GM19372 (cell line): ENCODE data around the gene GNAI2.
"Not testable (repeated sequence)": the region's sequence is repeated elsewhere in the genome, so short reads cannot be mapped to it uniquely, and the experiment has no call there.

Experiments
- ATAC-seq: cut with Tn5 transposase; IDR thresholded peaks from one replicate; pipeline ENCODE4 v1.9.1; 2021; ENCODE audit warnings: mild to moderate bottlenecking, low read depth, moderate library complexity; ENCODE audit not compliant: unreplicated experiment

Gene GNAI2

GRCh38 chr3:50242381-50242770 is 6.4 kb downstream of the GNAI2 start:
- ATAC-seq: no peak

GRCh38 chr3:50242851-50243542 is 7.0 kb downstream of the GNAI2 start:
- no peak for ATAC-seq

DNA sequence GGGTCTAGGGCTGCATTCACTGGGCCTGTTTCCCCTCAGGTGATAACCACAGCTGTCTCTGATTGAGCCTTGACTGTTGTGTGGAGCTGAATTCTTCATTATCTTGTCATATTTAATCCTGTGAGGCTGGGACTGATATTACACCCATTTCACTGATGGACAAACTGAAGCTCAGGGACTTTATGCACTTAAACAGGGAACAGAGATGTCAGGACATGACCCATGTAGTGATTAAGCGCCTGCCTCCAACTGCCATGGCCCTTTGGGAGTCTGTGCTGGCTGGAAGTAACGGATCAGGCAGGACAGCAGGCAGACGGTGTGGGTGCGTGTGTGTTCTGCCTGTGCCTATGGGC is 7.5 kb downstream of the GNAI2 start:
- no peak for ATAC-seq

DNA sequence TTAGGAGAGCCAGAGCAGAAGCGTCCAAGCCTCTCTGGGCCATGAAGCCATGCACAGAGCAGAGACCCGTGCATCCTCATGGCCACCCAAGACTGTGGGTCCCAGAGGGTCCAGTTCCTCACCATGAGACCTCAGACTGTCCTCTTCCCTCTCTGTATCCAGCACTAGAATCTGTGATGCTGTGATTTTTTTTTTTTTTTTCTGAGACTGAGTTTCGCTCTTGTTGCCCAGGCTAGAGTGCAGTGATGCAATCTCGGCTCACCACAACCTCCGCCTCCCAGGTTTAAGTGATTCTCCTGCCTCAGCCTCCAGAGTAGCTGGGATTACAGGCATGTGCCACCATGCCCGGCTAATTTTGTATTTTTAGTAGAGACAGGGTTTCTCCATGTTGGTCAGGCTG is 8.8 kb downstream of the GNAI2 start:
- ATAC-seq: not testable (repeated sequence)

GRCh38 chr3:50245251-50245745 is 9.3 kb downstream of the GNAI2 start:
- ATAC-seq: no peak

DNA sequence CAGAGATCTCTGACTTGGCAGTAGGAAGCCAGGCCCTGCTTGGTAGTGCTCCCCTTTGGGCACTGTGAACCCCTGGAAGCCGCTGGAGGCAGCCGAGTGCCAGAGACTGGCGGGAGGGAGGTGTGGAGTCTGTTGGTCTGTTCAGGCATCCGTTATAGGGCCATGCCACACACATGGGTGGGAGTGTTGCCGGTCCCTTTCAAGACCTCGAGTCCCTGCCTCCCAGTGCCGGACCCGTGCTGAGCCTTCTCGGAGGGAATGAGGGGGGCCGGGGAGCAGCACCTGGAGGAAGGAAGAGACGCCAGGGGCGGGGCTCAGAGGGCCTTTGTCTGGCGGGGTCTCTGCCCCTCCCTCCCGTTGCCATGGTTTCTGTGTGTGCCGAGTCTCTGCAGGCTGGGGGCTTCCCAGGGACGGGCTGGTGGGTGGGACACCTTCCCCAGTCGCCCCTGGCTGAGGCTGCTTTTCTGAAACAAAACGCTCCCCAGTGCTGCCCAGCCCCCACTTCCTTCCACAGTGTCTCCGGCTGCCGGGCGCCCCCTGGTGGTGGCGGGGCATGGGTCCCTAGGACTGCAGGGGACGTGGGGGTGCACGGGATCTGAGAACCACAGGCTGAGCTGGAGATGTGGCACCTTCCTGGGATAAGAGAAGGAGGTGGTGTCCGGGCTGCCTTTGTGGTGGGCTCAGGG is 10.0 kb downstream of the GNAI2 start:
- peak; percentile 73 for ATAC-seq

DNA sequence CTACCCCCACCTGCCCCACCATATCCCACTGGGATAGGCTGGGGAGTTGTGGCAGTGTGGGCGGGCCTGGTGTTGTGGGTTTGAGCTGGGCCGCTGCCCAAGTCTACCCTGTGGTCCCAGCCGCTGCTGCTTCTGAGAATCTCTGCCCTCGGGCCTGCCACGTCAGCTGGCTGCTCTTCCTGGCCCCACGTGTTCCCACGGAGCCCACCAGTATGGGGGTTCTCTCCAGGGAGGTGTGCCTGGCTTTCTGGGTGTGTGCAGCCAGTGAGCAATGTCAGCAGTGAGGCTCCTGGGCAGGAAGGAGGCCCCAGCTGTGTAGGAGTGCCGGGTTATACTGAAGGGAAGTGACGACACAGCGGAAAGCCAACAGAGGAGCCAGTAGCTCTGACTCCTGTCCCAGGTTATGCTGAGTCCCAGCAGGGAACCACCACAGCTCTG is 10.5 kb downstream of the GNAI2 start:
- ATAC-seq: peak; percentile 65

- ATAC-seq: no peak
These were observed 12.4 kb downstream of the GNAI2 start for GRCh38 chr3:50248387-50248786.

DNA sequence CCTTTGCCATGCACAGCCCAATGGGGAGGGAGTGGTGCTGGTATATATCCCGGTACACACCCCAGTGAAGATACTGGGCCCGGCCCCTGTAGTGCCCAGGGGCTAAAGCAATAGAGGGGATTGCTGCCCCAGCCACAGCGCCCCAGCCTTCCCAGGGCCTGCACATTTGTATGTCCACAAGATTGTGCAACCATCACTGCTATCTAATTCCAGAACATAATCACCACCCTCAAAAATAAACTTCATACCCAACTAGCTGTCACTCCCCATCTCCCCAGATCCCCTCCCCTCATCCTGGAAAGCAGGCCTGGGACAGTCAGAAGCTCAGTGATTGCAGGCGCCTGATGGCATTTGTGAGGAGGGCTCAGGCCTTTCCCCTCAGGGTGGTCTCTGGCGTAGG is 13.5 kb downstream of the GNAI2 start:
- no peak for ATAC-seq

DNA sequence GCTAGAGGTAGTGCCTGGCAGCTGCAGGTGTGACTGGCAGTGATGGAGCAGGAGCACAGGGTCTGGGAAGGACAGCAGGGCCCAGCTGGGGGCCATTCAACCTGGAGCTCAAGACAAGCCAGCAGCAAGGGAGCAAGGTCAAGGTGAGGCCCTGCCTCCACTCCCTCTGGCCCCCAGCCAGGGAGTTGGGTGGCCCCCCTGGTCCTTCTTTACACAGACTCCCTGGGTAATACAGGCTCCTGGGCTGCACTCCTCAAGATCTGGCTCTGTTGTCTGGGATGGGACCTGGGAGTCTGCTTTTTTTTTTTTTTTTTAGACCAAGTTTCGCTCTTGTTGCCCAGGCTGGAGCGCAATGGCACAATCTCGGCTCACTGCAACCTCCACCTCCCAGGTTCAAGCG is 14.5 kb downstream of the GNAI2 start:
- ATAC-seq: no peak

- no peak for ATAC-seq
These were observed 15.2 kb downstream of the GNAI2 start for GRCh38 chr3:50251220-50251619.

DNA sequence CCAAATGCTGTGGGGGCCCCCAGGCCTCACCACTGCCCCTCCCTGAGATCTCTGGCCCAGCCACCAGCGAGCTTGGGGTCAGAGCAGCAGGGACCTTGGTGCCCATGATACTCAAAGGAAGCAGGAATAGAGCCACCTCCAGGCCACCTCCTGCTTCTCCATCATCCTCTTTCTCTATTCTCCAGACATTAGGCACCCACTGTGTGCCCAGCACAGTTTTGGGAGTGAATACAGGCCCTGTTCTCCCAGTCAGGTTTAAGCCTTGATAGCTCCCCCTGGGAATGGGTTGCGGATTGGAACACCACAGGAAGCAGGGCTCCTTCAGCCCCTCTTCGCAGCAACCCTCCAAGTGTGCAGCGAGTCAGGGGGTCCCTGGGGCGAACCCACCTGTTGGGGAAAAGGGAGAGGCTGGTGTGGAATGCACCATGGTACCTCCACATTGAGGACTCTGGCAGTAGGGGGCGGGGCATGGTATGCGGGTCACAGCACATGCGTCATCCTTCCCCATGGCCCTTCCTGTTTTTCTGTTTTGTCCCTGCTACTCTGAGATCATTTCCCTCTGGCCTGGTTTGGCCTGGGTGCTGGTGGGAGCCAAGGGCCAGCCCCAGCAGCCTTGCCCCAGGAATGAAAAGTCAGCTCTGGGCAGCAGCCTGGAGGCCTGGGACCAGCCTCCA is 18.7 kb downstream of the GNAI2 start:
- ATAC-seq: no peak

- ATAC-seq: no peak
These were observed 19.2 kb downstream of the GNAI2 start for GRCh38 chr3:50255251-50255615.

DNA sequence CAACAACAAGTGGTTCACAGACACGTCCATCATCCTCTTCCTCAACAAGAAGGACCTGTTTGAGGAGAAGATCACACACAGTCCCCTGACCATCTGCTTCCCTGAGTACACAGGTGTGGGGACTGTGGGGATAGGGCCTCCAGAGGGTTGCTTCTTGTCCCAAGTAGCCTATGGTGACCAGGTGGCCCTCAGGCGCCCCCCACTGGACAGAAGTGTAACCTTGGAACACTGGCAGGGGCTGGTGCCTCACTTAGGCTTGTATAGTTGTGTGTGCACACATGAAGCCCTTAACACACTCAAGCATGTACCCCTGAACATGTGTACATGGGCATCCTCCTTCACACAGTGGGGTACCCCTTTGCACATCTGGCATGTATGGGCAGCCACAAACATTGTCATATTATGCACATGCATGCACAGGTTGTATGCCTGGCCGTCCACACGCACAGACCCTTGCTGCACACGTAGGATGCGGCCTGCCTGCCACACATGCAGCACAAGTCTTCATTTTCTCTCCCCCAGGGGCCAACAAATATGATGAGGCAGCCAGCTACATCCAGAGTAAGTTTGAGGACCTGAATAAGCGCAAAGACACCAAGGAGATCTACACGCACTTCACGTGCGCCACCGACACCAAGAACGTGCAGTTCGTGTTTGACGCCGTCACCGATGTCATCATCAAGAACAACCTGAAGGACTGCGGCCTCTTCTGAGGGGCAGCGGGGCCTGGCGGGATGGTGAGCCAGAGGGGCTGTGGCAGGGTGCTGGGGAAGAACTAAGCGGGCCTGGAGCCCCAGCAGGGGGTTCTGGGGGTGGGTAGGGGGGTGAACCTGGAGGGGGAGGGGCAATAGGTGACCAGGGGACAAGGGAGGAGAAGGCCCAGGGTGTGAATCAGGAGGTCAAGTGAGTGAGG is 21.2 kb downstream of the GNAI2 start:
- ATAC-seq: no peak

DNA sequence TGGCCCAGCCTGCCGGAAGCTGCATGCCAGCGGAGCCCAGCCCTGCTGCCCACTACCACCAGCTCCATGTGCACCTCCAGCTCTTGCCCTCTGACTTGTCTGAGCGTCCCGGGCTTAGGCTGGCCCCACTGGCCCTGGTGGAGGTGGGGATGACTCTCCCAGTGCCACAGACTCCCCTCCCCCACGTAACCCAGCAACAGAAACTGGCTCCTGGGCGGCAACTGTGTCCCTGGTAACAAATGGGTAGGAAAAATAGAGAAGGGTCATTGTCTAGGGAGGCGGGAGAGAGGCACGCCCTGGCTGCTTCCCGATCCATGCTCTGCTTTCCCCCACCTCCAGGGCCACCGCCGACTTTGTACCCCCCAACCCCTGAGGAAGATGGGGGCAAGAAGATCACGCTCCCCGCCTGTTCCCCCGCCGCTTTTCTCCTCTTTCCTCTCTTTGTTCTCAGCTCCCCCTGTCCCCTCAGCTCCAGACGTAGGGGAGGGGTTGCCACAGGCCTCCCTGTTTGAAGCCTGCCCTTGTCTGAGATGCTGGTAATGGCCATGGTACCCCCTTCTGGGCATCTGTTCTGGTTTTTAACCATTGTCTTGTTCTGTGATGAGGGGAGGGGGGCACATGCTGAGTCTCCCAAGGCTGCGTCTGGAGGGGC is 22.2 kb downstream of the GNAI2 start:
- no peak for ATAC-seq

GRCh38 chr3:50258979-50259378 is 23.0 kb downstream of the GNAI2 start:
- ATAC-seq: no peak

DNA sequence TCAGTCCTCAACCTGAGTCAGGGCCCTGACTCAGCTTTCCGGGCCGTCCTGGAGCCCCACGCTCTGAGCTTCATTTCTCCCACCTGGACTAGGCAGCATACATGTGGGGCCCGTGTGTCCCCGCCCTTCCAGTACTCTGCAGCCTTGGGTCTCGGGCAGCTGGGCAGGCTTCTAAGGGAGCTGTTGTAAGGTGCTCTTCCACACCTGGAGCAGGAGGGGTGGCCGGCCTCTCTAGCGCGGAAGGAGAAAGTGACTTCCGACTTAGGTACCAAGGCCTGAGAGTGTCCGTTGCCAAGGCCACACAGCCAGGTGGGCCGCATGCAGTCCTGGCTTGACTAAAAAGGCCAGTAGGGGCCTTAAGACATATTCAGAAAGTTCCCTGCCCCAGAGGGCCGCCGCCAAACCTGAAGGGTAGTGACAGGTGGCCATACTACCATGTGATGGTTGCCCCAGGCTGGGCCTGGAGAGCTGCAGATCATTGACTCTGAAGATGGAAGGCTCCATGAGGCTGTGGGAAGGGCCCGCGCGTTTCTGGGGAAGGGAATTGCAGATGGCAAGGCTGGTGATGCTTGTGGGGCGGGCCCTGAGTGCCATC is 23.5 kb downstream of the GNAI2 start:
- ATAC-seq: no peak

DNA sequence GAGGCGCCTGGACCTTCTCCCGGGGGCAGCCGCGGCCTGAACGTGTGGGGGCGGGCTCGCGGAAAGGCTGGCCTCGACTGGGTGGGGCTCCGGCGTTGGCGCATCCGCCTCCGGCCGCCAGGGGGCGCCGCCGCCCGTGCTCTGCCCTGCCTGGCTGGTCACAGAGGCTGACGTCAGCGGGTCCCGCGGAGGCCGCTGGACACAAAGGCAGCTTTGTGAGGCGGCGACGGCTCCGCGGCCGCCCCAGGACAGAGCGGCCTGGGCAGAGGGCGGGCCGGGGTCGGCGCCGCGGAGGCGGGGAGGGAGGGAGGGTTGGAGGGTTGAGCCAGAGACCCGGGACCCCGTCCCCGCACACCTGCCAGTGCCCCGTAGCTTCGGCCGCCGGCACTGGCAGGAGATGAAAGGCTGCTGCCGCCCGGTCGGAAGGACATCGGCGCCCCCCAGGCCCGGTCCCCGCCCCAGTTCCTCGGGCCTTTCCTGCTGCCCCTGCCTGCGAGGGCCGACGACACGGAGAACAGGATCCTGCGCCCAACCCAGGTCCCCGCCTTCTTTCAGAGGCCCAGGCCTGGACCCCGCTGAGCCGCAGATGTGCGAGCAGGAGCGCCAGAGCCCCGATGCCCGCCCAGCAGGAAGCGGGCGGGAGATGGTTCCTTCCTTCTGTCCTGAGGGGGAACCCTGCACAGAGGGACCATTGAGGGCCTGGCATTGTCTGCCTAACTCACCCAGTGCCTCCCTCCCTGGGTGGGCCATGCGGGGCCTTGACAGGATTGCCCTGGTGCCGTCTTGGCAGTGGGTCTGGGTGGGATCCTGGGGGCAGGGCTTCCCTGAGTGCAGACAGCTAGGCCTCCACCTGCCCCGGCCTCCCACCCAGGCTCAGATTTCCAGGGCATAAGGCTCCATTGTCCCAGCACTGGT is 24.3 kb downstream of the GNAI2 start:
- ATAC-seq: peak; percentile 91

DNA sequence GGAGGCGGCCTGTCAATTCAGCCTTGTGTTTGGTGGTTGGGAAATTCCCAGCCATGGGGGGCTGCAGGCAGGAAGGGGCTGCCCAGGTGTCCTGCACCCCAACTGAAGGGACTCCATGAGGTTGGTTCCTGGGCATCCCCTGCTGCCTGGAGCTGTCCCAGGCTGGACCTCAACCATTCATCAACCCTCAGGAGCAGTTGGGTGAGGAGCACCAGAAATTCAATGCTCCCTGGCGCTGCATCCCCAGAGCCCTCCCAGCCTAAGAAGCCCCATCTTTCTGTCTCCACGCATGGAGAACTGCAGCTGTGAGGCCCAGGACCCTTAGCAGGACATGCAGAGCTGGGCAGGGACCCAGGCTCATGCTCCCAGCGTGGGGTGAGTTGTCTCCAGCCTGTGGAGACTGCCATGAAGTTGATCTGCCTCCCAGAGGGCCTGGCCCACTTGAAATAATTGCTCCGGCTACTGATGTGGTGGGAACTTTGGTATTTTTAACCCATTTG is 25.0 kb downstream of the GNAI2 start:
- no peak for ATAC-seq
